Osteocyte (in vitro differentiated cells): ENCODE data around the gene SASS6. TPM values are rescaled to one million over a fixed set of nuclear protein-coding genes. Genes with fewer than 3 reads are reported as not detected.

Experiments used
- DNase-seq: peaks from one replicate; pipeline ENCODE4 v3.0.0; 2021; ENCODE audit warnings: mixed read lengths; ENCODE audit not compliant: unreplicated experiment; ENCODE audit errors: extremely low spot score
- H3K27ac Mint-ChIP-seq: one replicate; pipeline ENCODE4 v1.8.0; 2021; ENCODE audit warnings: mild to moderate bottlenecking, mixed read lengths; ENCODE audit not compliant: unreplicated experiment
- H3K27me3 Mint-ChIP-seq: one replicate; pipeline ENCODE4 v1.8.0; 2021; ENCODE audit warnings: mixed read lengths; ENCODE audit not compliant: unreplicated experiment
- H3K36me3 Mint-ChIP-seq: one replicate; pipeline ENCODE4 v1.8.0; 2021; ENCODE audit warnings: mixed read lengths; ENCODE audit not compliant: unreplicated experiment
- H3K4me1 Mint-ChIP-seq: one replicate; pipeline ENCODE4 v1.8.0; 2021; ENCODE audit warnings: mixed read lengths; ENCODE audit not compliant: unreplicated experiment
- H3K4me3 Mint-ChIP-seq: one replicate; pipeline ENCODE4 v1.8.0; 2021; ENCODE audit warnings: mild to moderate bottlenecking, moderate library complexity, mixed read lengths; ENCODE audit not compliant: unreplicated experiment
- H3K9me3 Mint-ChIP-seq: one replicate; pipeline ENCODE4 v1.8.0; 2021; ENCODE audit warnings: mixed read lengths; ENCODE audit not compliant: unreplicated experiment
- total RNA-seq: library from RNA; stranded (reverse); gene quantifications from 2 replicates; pipeline ENCODE4 v1.2.1, GENCODE V29; 2021
- TF ChIP-seq, protein P1 (sequence below): fragments of 200-600 bp; sonication (generic); IDR thresholded peaks from 2 replicates; pipeline ENCODE4 v1.5.0; 2021; ENCODE audit warnings: antibody characterized with exemption, mild to moderate bottlenecking, moderate library complexity

SASS6 gene
- total RNA-seq, 1 donor from 2014 or later, result 3.2 TPM

- TF ChIP-seq, protein P1, sequence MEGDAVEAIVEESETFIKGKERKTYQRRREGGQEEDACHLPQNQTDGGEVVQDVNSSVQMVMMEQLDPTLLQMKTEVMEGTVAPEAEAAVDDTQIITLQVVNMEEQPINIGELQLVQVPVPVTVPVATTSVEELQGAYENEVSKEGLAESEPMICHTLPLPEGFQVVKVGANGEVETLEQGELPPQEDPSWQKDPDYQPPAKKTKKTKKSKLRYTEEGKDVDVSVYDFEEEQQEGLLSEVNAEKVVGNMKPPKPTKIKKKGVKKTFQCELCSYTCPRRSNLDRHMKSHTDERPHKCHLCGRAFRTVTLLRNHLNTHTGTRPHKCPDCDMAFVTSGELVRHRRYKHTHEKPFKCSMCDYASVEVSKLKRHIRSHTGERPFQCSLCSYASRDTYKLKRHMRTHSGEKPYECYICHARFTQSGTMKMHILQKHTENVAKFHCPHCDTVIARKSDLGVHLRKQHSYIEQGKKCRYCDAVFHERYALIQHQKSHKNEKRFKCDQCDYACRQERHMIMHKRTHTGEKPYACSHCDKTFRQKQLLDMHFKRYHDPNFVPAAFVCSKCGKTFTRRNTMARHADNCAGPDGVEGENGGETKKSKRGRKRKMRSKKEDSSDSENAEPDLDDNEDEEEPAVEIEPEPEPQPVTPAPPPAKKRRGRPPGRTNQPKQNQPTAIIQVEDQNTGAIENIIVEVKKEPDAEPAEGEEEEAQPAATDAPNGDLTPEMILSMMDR, result no peak
- Mint-ChIP-seq H3K36me3 (peaks cover 10% of the 10 kb centered on the region), H3K9me3 (peaks cover 5% of the 10 kb centered on the region), H3K4me3 (no peak overlapping the region), H3K27ac (no peak overlapping the region), H3K4me1 (no peaks in the 10 kb centered on the region), H3K27me3 (no peaks in the 10 kb centered on the region)
- DNase-seq, result no peak
Measured at GRCh38 chr1:100100202-100100601, 32.5 kb downstream of the SASS6 start.

DNA sequence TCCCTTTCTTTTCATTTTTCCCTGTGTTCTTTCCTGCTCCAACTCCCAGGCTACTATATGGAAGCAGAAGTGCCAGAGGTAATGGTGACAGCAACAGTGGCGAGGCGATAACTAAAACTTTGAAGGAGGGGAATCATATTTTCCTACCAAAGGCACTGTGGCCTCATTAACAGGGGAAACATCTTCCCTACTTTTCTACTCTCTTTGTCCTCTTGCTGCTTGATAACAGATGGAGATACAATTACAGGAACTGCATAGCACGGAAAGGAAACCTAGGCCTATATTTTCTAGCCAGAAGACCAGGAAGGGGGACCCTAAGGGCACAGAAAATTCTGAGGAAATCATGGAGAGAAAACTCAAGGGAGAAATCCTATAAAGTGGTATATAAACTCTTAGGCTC, 42.3 kb downstream of the SASS6 start:
- H3K36me3 Mint-ChIP-seq, result peaks cover 7% of the 10 kb centered on the region
- H3K4me3 Mint-ChIP-seq, result no peak overlapping the region
- TF ChIP-seq, protein P1, result no peak
- H3K9me3 Mint-ChIP-seq, result peaks cover 4% of the 10 kb centered on the region
- no peak for DNase-seq
- no peaks in the 10 kb centered on the region for H3K4me1 Mint-ChIP-seq
- no peak overlapping the region for H3K27ac Mint-ChIP-seq
- no peaks in the 10 kb centered on the region for H3K27me3 Mint-ChIP-seq

DNA sequence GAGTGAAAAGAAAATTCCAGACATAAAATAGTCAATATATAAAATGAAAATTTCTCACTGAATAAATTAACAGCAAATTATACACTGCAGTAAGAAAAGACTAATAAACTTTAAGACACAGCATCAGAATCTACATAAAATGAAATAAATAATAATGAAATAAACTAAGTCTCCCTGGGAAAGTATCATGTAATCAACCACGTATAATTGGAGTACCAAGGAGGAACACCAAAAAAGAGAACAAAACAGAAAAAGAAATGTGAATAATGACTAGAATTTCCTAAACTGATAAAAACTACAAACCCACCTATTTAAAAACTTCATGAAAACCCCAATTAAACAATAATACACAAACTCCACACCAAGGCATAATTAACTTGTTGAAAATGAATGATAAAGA, 43.6 kb downstream of the SASS6 start:
- peaks cover 4% of the 10 kb centered on the region for H3K9me3 Mint-ChIP-seq
- no peaks in the 10 kb centered on the region for H3K27me3 Mint-ChIP-seq
- peaks cover 8% of the 10 kb centered on the region for H3K36me3 Mint-ChIP-seq
- no peak overlapping the region for H3K27ac Mint-ChIP-seq
- TF ChIP-seq, protein P1, result no peak
- no peak overlapping the region for H3K4me3 Mint-ChIP-seq
- H3K4me1 Mint-ChIP-seq, result no peaks in the 10 kb centered on the region
- no peak for DNase-seq

DNA sequence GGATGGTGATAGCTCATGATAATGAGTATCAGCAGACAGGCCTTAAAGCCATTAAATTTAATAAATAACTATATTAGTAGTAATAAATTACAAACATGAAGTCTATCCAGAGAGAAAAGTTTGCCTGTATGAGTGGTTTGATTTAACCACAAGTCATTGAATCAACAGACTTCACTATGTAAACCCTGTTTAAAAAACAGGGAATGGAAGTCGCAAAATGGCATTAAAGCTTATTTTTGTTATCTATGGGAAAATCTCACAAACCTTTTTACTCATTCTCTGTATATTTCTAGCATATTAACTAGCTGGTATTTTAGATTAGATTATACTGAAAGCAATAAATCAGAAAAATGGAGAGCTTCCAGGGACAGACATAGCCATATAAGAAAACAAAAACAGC, 45.3 kb downstream of the SASS6 start:
- Mint-ChIP-seq H3K9me3 (peaks cover 4% of the 10 kb centered on the region), H3K27me3 (no peaks in the 10 kb centered on the region), H3K36me3 (peaks cover 8% of the 10 kb centered on the region), H3K4me3 (no peak overlapping the region), H3K27ac (no peak overlapping the region), H3K4me1 (no peaks in the 10 kb centered on the region)
- DNase-seq, result no peak
- TF ChIP-seq, protein P1, result no peak

GRCh38 chr1:100080331-100080730, 52.4 kb downstream of the SASS6 start:
- TF ChIP-seq, protein P1, result no peak
- Mint-ChIP-seq H3K27ac (no peak overlapping the region), H3K36me3 (peaks cover 33% of the 10 kb centered on the region), H3K27me3 (no peaks in the 10 kb centered on the region), H3K4me3 (no peak overlapping the region), H3K4me1 (no peaks in the 10 kb centered on the region), H3K9me3 (no peaks in the 10 kb centered on the region)
- DNase-seq, result no peak
